Left lung (tissue), 10 donors: ENCODE results near the gene LGI4. TPM values are rescaled to one million over a fixed set of nuclear protein-coding genes. Genes with fewer than 3 reads are reported as not detected.

ENCODE experiments used
- ATAC-seq: fragments of 200-7000 bp; cut with Tn5 transposase; one replicate; pipeline ENCODE4 v1.9.1; 2020; ENCODE audit warnings: moderate library complexity
- DNase-seq, 4 donors: peaks; one replicate each; pipeline ENCODE4 v3.0.0-alpha.2; 2013 to 2020
- H3K27ac ChIP-seq, 2 donors: fragments of 200-600 bp; sonication (generic) in 1 of 2; one replicate each; pipeline versions ENCODE4 v1.5.0 to v1.8.0; 2020 to 2021
- H3K27me3 ChIP-seq, 2 donors: fragments of 200-600 bp; sonication (generic) in 1 of 2; one replicate each; pipeline versions ENCODE4 v1.5.0 to v1.8.0; 2020 to 2021
- H3K36me3 ChIP-seq, 2 donors: fragments of 200-600 bp; sonication (generic) in 1 of 2; one replicate each; pipeline versions ENCODE4 v1.5.0 to v1.8.0; 2020 to 2021
- H3K4me1 ChIP-seq, 2 donors: fragments of 200-600 bp; one replicate each; pipeline ENCODE4 v1.8.0; 2021
- H3K4me3 ChIP-seq, 2 donors: fragments of 200-600 bp; sonication (generic) in 1 of 2; one replicate each; pipeline versions ENCODE4 v1.5.0 to v1.8.0; 2020 to 2021; ENCODE audit warnings: mild to moderate bottlenecking in 1 of 2
- H3K9me3 ChIP-seq, 2 donors: fragments of 200-600 bp; sonication (generic) in 1 of 2; one replicate each; pipeline versions ENCODE4 v1.5.0 to v1.8.0; 2020 to 2021
- CTCF ChIP-seq, 2 donors: fragments of 200-600 bp; sonication (generic) in 1 of 2; IDR thresholded peaks; one replicate each; pipeline versions ENCODE4 v1.5.0 to v1.8.0; 2021; ENCODE audit warnings: antibody characterized with exemption in 2 of 2
- intact Hi-C, 2 donors: fragments of 100-400 bp; cut with DNase I; formaldehyde crosslinking; loops; one replicate each; pipeline versions ENCODE4 v1.11.2 to v1.14.2; 2022
- polyA plus RNA-seq, 6 donors: library from polyadenylated mRNA; unstranded; fragments of 120-200 nt; gene quantifications; one replicate each; pipeline ENCODE4 v1.2.1, GENCODE V29; 2013; ENCODE audit not compliant: insufficient read length in 6 of 6
- total RNA-seq, 2 donors: library from RNA; stranded (reverse); fragmentation: NEBNext Ultra II Directional; extraction: Animal tissue kit (Norgen Biotek cat#: 25700); gene quantifications; one replicate each; pipeline ENCODE4 v1.2.1, GENCODE V29; 2021
- donor health status: DM: no; HTN: yes; CAD: no.
- donor health status: DM: no; HTN: no; CAD: no.

LGI4 gene
- total and polyA plus RNA-seq, 8 donors, result 1.8 to 3.4 (median 2.7) TPM

GRCh38 chr19:35141837-35142605 lies 7.2 kb upstream of the LGI4 start:
- TF ChIP-seq CTCF (IDR thresholded peaks at IDR 0.05), result no peak
- Histone ChIP-seq H3K27me3 (peaks cover 0 to 71% of the 10 kb centered on the region in 2 donors), H3K27ac (no peak overlapping the region), H3K36me3 (no peaks in the 10 kb centered on the region), H3K4me1 (peaks cover 13 to 43% of the 10 kb centered on the region in 2 donors), H3K4me3 (no peak overlapping the region), H3K9me3 (no peaks in the 10 kb centered on the region)
- intact Hi-C loops, result no loop called here
- DNase-seq (no peak), ATAC-seq (no peak)

GRCh38 chr19:35140962-35141836 lies 6.3 kb upstream of the LGI4 start:
- peak; percentile 7 to 34 for TF ChIP-seq CTCF (IDR thresholded peaks at IDR 0.05)
- H3K4me1 ChIP-seq, result peaks cover 13 to 45% of the 10 kb centered on the region in 2 donors
- H3K9me3 ChIP-seq, result no peaks in the 10 kb centered on the region
- H3K4me3 ChIP-seq, result no peak overlapping the region
- intact Hi-C loops, result no loop called here
- DNase-seq (peak in 3 of 4 donors; percentile 72 to 99 (median 91)), ATAC-seq (peak; percentile 89)
- no peaks in the 10 kb centered on the region for H3K36me3 ChIP-seq
- peaks cover 0 to 74% of the 10 kb centered on the region in 2 donors for H3K27me3 ChIP-seq
- no peak overlapping the region for H3K27ac ChIP-seq

GRCh38 chr19:35140207-35140961 lies 5.5 kb upstream of the LGI4 start:
- no peak for TF ChIP-seq CTCF (IDR thresholded peaks at IDR 0.05)
- peaks cover 0 to 73% of the 10 kb centered on the region in 2 donors for H3K27me3 ChIP-seq
- no peak for ATAC-seq
- no peak for DNase-seq
- peaks cover 13 to 45% of the 10 kb centered on the region in 2 donors for H3K4me1 ChIP-seq
- H3K9me3 ChIP-seq, result no peaks in the 10 kb centered on the region
- no peak overlapping the region for H3K4me3 ChIP-seq
- H3K36me3 ChIP-seq, result no peaks in the 10 kb centered on the region
- H3K27ac ChIP-seq, result peak overlapping the region in 1 of 2 donors; percentile 75
- intact Hi-C loops, result no loop called here

- peak within 1 kb of the TSS; percentile 55 to 75 for H3K27ac ChIP-seq
- intact Hi-C loops, result loop anchor here in 1 of 2 donors (10.0 kb wide), 1 partner anchor 74 kb away; no protein-coding TSS in a partner anchor
- TF ChIP-seq CTCF (IDR thresholded peaks at IDR 0.05), result no peak
- peak within 1 kb of the TSS in 1 of 2 donors; percentile 15 for H3K4me3 ChIP-seq
- no peaks in the 10 kb centered on the region for H3K9me3 ChIP-seq
- ATAC-seq (no peak), DNase-seq (peak in 2 of 4 donors; percentile 62 to 90)
- H3K36me3 ChIP-seq, result no peaks in the 10 kb centered on the region
- H3K4me1 ChIP-seq, result peaks cover 13 to 45% of the 10 kb centered on the region in 2 donors
- H3K27me3 ChIP-seq, result peaks cover 0 to 54% of the 10 kb centered on the region in 2 donors
Observed at GRCh38 chr19:35138305-35138892, 3.5 kb upstream of the LGI4 start, which contains the start of gene FXYD1. TSS of gene FXYD1 (plus strand) at chr19:35138824. CDS start at chr19:35140080, 1,256 bp downstream.
